PC-3 (cell line): ENCODE measurements around the gene SPHK2.

Source experiments
- EZH2 ChIP-seq: fragments of 300-600 bp; sonication (generic); IDR thresholded peaks from one replicate; pipeline ENCODE4 v1.6.1; 2017; ENCODE audit warnings: antibody characterized with exemption, mild to moderate bottlenecking, low read length; ENCODE audit not compliant: unreplicated experiment
- TF ChIP-seq, protein P1 (sequence below): fragments of 300-600 bp; sonication (generic); conservative IDR thresholded peaks from 2 replicates; pipeline ENCODE4 v1.5.1; 2017; ENCODE audit warnings: antibody characterized with exemption, low read depth, mild to moderate bottlenecking, low read length

DNA sequence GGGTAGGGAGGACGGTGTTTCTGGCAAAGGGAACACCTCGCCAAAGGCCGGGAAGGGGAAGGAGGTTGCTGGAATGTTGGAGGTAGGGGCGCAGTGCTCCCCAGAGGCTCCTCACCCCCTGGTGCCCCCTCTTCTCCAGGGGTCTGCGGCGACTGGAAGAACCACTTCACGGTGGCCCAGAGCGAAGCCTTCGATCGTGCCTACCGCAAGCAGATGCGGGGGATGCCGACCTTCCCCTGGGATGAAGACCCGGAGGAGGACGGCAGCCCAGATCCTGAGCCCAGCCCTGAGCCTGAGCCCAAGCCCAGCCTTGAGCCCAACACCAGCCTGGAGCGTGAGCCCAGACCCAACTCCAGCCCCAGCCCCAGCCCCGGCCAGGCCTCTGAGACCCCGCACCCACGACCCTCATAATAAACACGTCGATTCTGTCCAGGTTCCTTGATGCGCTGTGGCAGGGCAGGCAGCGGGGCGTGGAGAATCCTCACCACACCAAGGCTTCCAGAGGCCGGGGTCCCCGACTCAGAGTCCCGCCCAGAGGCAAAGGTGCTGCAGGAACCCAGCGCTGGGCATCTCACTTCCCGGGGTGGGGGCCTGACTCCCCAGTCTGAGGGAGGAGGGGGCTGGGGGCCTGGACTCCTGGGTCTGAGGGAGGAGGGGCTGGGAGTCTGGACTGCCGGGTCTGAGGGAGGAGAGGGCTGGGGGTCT, 20.2 kb upstream of the SPHK2 start:
- TF ChIP-seq, protein P1, sequence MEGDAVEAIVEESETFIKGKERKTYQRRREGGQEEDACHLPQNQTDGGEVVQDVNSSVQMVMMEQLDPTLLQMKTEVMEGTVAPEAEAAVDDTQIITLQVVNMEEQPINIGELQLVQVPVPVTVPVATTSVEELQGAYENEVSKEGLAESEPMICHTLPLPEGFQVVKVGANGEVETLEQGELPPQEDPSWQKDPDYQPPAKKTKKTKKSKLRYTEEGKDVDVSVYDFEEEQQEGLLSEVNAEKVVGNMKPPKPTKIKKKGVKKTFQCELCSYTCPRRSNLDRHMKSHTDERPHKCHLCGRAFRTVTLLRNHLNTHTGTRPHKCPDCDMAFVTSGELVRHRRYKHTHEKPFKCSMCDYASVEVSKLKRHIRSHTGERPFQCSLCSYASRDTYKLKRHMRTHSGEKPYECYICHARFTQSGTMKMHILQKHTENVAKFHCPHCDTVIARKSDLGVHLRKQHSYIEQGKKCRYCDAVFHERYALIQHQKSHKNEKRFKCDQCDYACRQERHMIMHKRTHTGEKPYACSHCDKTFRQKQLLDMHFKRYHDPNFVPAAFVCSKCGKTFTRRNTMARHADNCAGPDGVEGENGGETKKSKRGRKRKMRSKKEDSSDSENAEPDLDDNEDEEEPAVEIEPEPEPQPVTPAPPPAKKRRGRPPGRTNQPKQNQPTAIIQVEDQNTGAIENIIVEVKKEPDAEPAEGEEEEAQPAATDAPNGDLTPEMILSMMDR: no peak
- no peak for TF ChIP-seq EZH2
